K562 (cell line): ENCODE data around the gene IL20.

Experiments
- CEBPB ChIP-seq: fragments of 450-650 bp; IDR thresholded peaks from 2 replicates; pipeline ENCODE4 v1.6.1; 2016; ENCODE audit warnings: missing genetic modification characterization, missing compliant biosample characterization
- CHD4 ChIP-seq: fragments of 200-600 bp; sonication (generic); IDR thresholded peaks from 3 replicates; pipeline ENCODE4 v1.6.1; 2012; ENCODE audit warnings: low read depth, mild to moderate bottlenecking, mixed read lengths, low read length, inconsistent platforms; ENCODE audit not compliant: insufficient read depth, insufficient replicate concordance, poor library complexity, severe bottlenecking
- EZH2 ChIP-seq: IDR thresholded peaks from 2 replicates; pipeline ENCODE4 v1.6.1; 2012; ENCODE audit warnings: low read depth, mild to moderate bottlenecking, inconsistent platforms, low read length, borderline replicate concordance
- FOSL1 ChIP-seq: fragments of 200-800 bp; sonication (Bioruptor generic); conservative IDR thresholded peaks from 2 replicates; pipeline ENCODE4 v1.6.1; 2016; ENCODE audit warnings: missing genetic modification characterization, missing compliant biosample characterization
- GTF2F1 ChIP-seq: IDR thresholded peaks from 2 replicates; pipeline ENCODE4 v1.6.1; 2011; ENCODE audit warnings: low read depth, low read length, improper control_type of control experiment
- HMG20A ChIP-seq: fragments of 450-650 bp; formaldehyde crosslinking; conservative IDR thresholded peaks from 2 replicates; pipeline ENCODE4 v1.4.0; 2020; ENCODE audit warnings: mild to moderate bottlenecking, mixed read lengths
- HNRNPL ChIP-seq: fragments of 200-400 bp; formaldehyde crosslinking; IDR thresholded peaks from 2 replicates; pipeline ENCODE4 v1.6.1; 2017; ENCODE audit warnings: low read depth, mild to moderate bottlenecking, low read length
- KDM1A ChIP-seq, 2 experiments: fragments of 450-650 bp; IDR thresholded peaks; 2 replicates each; pipeline ENCODE4 v1.6.1; 2016; ENCODE audit warnings: mild to moderate bottlenecking in 2 of 2
- KHSRP ChIP-seq: fragments of 450-650 bp; IDR thresholded peaks from 2 replicates; pipeline ENCODE4 v1.6.1; 2017
- SMARCA4 ChIP-seq: fragments of 450-650 bp; IDR thresholded peaks from 2 replicates; pipeline ENCODE4 v1.6.1; 2016
- TF ChIP-seq, protein P1 (sequence below), 3 experiments: IDR thresholded peaks in 2 of 3; conservative IDR thresholded peaks in 1 of 3; 2 replicates each; pipeline ENCODE4 v1.5.1; 2011 to 2012; ENCODE audit warnings: low read length in 3 of 3, mild to moderate bottlenecking in 3 of 3, control low read depth in 2 of 3, improper control_type of control experiment in 1 of 3, inconsistent platforms in 1 of 3, low read depth in 1 of 3, mixed read lengths in 1 of 3, moderate library complexity in 1 of 3; ENCODE audit not compliant: insufficient read depth in 2 of 3

DNA sequence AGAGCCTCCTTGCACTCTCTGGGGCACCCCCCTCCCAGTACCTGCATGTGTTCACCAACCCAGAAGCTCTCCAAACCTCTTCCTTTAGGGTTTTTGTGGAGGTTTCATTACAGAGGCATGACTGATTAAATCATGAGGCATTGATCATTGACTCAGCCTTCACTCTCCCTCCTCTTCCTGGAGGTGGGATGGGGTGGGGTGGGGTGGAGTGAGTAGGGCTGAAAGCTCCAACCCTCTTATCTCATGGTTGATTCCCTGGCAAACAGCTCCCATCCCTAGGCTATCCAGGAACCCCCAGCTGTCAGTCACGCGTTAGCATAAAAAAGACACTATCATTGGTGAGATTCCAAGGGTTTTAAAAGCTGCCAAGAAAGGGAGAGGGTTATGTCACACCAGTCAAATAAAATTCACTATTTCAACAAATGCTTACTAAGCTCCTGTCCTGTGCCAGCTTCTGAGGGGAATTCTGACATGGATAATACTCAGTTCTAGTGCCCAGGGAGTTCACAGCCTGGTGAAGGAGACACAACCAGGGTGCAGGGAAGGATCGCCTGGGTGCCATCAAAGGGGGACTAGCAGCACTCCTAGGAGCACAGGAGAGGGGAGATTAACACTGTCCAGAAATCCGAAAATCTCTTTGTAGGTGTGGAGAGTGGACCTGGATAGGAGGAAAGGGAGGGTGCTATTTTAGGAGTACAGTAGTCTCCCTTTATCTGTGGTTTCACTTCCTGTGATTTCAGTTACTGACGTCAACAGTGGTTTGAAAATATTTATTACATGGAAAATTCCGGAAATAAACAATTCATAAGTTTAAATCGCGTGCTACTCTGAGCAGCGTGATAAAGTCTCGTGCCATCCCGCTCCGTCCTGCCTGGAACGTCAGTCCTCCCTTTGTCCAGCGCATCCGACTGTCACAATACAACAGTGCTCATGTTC is 25.0 kb downstream of the IL20 start:
- TF ChIP-seq KHSRP (no peak), GTF2F1 (no peak), CEBPB (tag) (no peak), KDM1A (IDR thresholded peaks at IDR 0.05) (no peak), CHD4 (no peak), HNRNPL (no peak), SMARCA4 (no peak), EZH2 (no peak), HMG20A (CRISPR knock-in tag) (no peak), FOSL1 (tag) (no peak)
- TF ChIP-seq, protein P1, sequence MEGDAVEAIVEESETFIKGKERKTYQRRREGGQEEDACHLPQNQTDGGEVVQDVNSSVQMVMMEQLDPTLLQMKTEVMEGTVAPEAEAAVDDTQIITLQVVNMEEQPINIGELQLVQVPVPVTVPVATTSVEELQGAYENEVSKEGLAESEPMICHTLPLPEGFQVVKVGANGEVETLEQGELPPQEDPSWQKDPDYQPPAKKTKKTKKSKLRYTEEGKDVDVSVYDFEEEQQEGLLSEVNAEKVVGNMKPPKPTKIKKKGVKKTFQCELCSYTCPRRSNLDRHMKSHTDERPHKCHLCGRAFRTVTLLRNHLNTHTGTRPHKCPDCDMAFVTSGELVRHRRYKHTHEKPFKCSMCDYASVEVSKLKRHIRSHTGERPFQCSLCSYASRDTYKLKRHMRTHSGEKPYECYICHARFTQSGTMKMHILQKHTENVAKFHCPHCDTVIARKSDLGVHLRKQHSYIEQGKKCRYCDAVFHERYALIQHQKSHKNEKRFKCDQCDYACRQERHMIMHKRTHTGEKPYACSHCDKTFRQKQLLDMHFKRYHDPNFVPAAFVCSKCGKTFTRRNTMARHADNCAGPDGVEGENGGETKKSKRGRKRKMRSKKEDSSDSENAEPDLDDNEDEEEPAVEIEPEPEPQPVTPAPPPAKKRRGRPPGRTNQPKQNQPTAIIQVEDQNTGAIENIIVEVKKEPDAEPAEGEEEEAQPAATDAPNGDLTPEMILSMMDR (IDR thresholded peaks at IDR 0.05 in 2 of 3, conservative IDR thresholded peaks at IDR 0.05 in 1 of 3; ENCODE audit: insufficient read depth in 2 of 3, low read depth in 1 of 3, low read length in 3 of 3) = no peak
